Stomach (tissue), 9 donors: Measurements from ENCODE around the gene HMX1. TPM values are rescaled to one million over a fixed set of nuclear protein-coding genes. Genes with fewer than 3 reads are reported as not detected.

Source experiments
- DNase-seq, 2 donors: peaks; one replicate each; pipeline versions ENCODE4 v3.0.0 to v3.0.0-alpha.2; 2013 to 2019
- H3K27ac ChIP-seq, 5 donors: fragments of 200-600 bp in 4 of 5; sonication (generic) in 4 of 5; one replicate each; pipeline ENCODE4 v1.5.1; 2013 to 2019; ENCODE audit warnings: mild to moderate bottlenecking in 1 of 5, moderate library complexity in 1 of 5
- H3K27me3 ChIP-seq, 3 donors: fragments of 200-600 bp; sonication (generic); one replicate each; pipeline ENCODE4 v1.5.1; 2017 to 2019; ENCODE audit warnings: mixed run types in 1 of 3
- H3K36me3 ChIP-seq, 4 donors: fragments of 200-600 bp; sonication (generic); 1 replicate in 3 of 4; 2 replicates in 1 of 4; pipeline ENCODE4 v1.5.1; 2016 to 2019
- H3K4me1 ChIP-seq, 4 donors: fragments of 200-600 bp; sonication (generic); one replicate each; pipeline ENCODE4 v1.5.1; 2016 to 2019
- H3K4me3 ChIP-seq, 4 donors: fragments of 200-600 bp; sonication (generic) in 3 of 4; one replicate each; pipeline ENCODE4 v1.5.1; 2016 to 2019; ENCODE audit warnings: mild to moderate bottlenecking in 1 of 4
- H3K9me3 ChIP-seq, 4 donors: fragments of 200-600 bp; sonication (generic); one replicate each; pipeline ENCODE4 v1.5.1; 2016 to 2019
- CTCF ChIP-seq, 7 experiments: fragments of 450-650 bp in 4 of 7; fragments of 200-600 bp in 3 of 7; sonication (generic) in 3 of 7; IDR thresholded peaks; one replicate each; pipeline ENCODE4 v1.5.1; 2016 to 2019; ENCODE audit warnings: antibody characterized with exemption in 7 of 7, control low read depth in 2 of 7, mild to moderate bottlenecking in 1 of 7
- EP300 ChIP-seq: sonication (generic); formaldehyde crosslinking; IDR thresholded peaks from one replicate; pipeline ENCODE4 v1.6.1; 2017; ENCODE audit warnings: antibody characterized with exemption
- POLR2A ChIP-seq, 4 donors: fragments of 450-650 bp; IDR thresholded peaks; one replicate each; pipeline ENCODE4 v1.6.1; 2016; ENCODE audit warnings: antibody characterized with exemption in 4 of 4, control low read depth in 2 of 4, mild to moderate bottlenecking in 1 of 4, moderate library complexity in 1 of 4
- POLR2AphosphoS5 ChIP-seq, 3 donors: sonication (generic); formaldehyde crosslinking; IDR thresholded peaks; one replicate each; pipeline ENCODE4 v1.6.1; 2016; ENCODE audit warnings: antibody characterized with exemption in 3 of 3
- WGBS, 5 donors: extraction: QIAGEN DNeasy Blood & Tissue Kit in 3 of 5; methylation state at CpG; one replicate each; pipeline versions ENCODE4 v1.1.5 to v1.1.7; 2013 to 2018; 5-methylcytosine and 5-hydroxymethylcytosine counted together
- intact Hi-C: fragments of 100-400 bp; cut with DNase I; formaldehyde crosslinking; loops from one replicate; pipeline ENCODE4 v1.15.1; 2023; ENCODE audit warnings: low total_unique reads
- polyA plus RNA-seq, 3 donors: library from polyadenylated mRNA; stranded (reverse); fragments of 200-250 nt; gene quantifications; one replicate each; pipeline ENCODE4 v1.2.3, GENCODE V29; 2013
- total RNA-seq, 5 donors: library from RNA; depleted of rRNA; stranded (reverse); fragments of >200 nt; gene quantifications; one replicate each; pipeline versions ENCODE4 v1.1.0 to v1.2.3, GENCODE V29; 2014 to 2016
- donor health status: healthy with polysubstance abuse.
- donor health status: Bipolar disorder and iron deficiency.
- donor health status: healthy.

Gene HMX1
- total and polyA plus RNA-seq, 8 donors: 0.37 TPM; not detected in 7

GRCh38 chr4:8905773-8906667, 34.4 kb upstream of the HMX1 start:
- WGBS, 5 donors: 77 to 83% (median 81%) methylated on average over 19 to 33 of the region's 33 CpGs
- Histone ChIP-seq H3K4me1 (no peaks in the 10 kb centered on the region), H3K4me3 (no peak overlapping the region), H3K27ac (no peak overlapping the region), H3K36me3 (no peaks in the 10 kb centered on the region), H3K9me3 (peaks cover 8 to 28% (median 24%) of the 10 kb centered on the region in 4 donors), H3K27me3 (peaks cover 0 to 66% (median 6%) of the 10 kb centered on the region in 3 donors)
- no peak for TF ChIP-seq POLR2AphosphoS5 (IDR thresholded peaks at IDR 0.05)
- no peak for TF ChIP-seq CTCF (IDR thresholded peaks at IDR 0.05)
- intact Hi-C loops: no loop called here
- no peak for DNase-seq

GRCh38 chr4:8905226-8905772, 33.7 kb upstream of the HMX1 start:
- TF ChIP-seq EP300 (no peak), POLR2AphosphoS5 (IDR thresholded peaks at IDR 0.05) (no peak), POLR2A (IDR thresholded peaks at IDR 0.05) (no peak), CTCF (IDR thresholded peaks at IDR 0.05) (no peak)
- no peak for DNase-seq
- peaks cover 0 to 64% (median 6%) of the 10 kb centered on the region in 3 donors for H3K27me3 ChIP-seq
- H3K36me3 ChIP-seq: no peaks in the 10 kb centered on the region
- H3K4me3 ChIP-seq: no peak overlapping the region
- no peak overlapping the region for H3K27ac ChIP-seq
- 68 to 81% (median 75%) methylated on average over 19 to 20 of the region's 20 CpGs for WGBS, 5 donors
- H3K9me3 ChIP-seq: peaks cover 12 to 36% (median 31%) of the 10 kb centered on the region in 4 donors
- intact Hi-C loops: no loop called here
- no peaks in the 10 kb centered on the region for H3K4me1 ChIP-seq

- no peak for DNase-seq
- H3K27me3 ChIP-seq: peaks cover 0 to 64% (median 6%) of the 10 kb centered on the region in 3 donors
- intact Hi-C loops: no loop called here
These were observed 33.0 kb upstream of the HMX1 start for GRCh38 chr4:8904666-8905065.

More at GRCh38 chr4:8904666-8905065, 33.0 kb upstream of the HMX1 start:
- no peak overlapping the region for H3K4me3 ChIP-seq
- H3K36me3 ChIP-seq: no peaks in the 10 kb centered on the region
- H3K27ac ChIP-seq: no peak overlapping the region
- WGBS, 5 donors: 74 to 80% (median 76%) methylated on average over 6 of the region's 6 CpGs
- H3K4me1 ChIP-seq: no peaks in the 10 kb centered on the region
- H3K9me3 ChIP-seq: peaks cover 12 to 42% (median 37%) of the 10 kb centered on the region in 4 donors
- TF ChIP-seq CTCF (IDR thresholded peaks at IDR 0.05): no peak
- no peak for TF ChIP-seq POLR2AphosphoS5 (IDR thresholded peaks at IDR 0.05)
- TF ChIP-seq EP300: no peak
- TF ChIP-seq POLR2A (IDR thresholded peaks at IDR 0.05): no peak
